SK-N-DZ (cell line): ENCODE data around the gene SERPINB5. TPM values are rescaled to one million over a fixed set of nuclear protein-coding genes. Genes with fewer than 3 reads are reported as not detected.
"Not testable (repeated sequence)": the region's sequence is repeated elsewhere in the genome, so short reads cannot be mapped to it uniquely, and the experiment has no call there.

Experiments used
- DNase-seq: peaks from one replicate; pipeline ENCODE4 v3.0.0-alpha.2; 2015; ENCODE audit warnings: low spot score
- polyA plus RNA-seq, 2 experiments: library from polyadenylated mRNA; depleted of rRNA; stranded (reverse); fragments of >200 nt; gene quantifications; 2 replicates each; pipeline ENCODE4 v1.2.3, GENCODE V29; 2014

Gene SERPINB5
- polyA plus RNA-seq (2014; cell fraction: cytosol; rRNA removed) = not detected in 2 replicates
- not detected in 2 replicates for polyA plus RNA-seq (2014; cell fraction: nucleus; rRNA removed)

DNA sequence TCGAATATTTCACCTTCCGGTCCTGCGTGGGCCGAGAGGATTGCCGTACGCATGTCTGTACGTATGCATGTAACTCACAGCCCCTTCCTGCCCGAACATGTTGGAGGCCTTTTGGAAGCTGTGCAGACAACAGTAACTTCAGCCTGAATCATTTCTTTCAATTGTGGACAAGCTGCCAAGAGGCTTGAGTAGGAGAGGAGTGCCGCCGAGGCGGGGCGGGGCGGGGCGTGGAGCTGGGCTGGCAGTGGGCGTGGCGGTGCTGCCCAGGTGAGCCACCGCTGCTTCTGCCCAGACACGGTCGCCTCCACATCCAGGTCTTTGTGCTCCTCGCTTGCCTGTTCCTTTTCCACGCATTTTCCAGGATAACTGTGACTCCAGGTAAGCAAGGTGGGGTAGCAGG, at the start of gene SERPINB5:
SERPINB5 (plus strand) TSS at position 291 of the 400 bp plus-strand sequence. CDS start 7,471 bp downstream, outside the sequence.
- DNase-seq = no peak

DNA sequence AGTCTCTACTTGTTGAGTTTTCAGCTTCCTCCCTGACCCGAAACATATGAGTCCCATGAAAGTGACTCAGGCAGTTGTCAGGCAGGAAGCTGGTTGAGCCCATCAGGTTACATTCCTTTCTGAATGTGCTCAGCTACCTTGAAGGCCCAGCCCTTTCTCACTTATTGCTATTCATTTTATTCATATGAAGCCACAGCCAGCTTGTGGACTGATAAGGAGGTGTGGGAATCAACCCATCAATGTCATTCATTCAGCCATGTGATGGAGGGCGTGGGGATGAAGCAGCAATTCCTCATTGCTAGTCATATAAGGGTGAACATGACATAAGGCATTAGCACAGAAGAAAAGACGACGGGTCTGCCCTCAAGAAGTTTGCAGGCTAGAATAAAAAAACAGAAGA, 49.2 kb upstream of the SERPINB5 start:
- DNase-seq = no peak

- no peak for DNase-seq
These were observed 46.2 kb upstream of the SERPINB5 start for GRCh38 chr18:63430526-63430925.

DNA sequence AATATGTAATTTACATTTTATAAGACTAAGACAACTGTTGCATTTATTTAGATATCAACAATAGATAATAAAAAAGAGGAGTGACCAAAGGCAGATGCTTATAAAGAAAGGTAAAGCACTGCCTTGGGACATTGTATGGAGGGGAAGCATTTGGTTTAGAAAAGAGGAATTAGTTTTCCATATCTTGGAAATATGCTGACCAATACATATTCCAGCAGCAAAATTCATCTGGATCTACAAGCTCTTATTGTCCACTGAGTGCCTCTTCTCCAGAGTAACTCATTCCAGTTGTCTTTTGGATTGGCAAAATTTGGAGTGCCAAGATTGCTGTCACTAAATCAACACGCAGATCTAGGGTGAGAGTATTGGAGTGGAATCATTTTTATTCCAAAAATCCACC, 45.6 kb upstream of the SERPINB5 start:
- DNase-seq = no peak

DNA sequence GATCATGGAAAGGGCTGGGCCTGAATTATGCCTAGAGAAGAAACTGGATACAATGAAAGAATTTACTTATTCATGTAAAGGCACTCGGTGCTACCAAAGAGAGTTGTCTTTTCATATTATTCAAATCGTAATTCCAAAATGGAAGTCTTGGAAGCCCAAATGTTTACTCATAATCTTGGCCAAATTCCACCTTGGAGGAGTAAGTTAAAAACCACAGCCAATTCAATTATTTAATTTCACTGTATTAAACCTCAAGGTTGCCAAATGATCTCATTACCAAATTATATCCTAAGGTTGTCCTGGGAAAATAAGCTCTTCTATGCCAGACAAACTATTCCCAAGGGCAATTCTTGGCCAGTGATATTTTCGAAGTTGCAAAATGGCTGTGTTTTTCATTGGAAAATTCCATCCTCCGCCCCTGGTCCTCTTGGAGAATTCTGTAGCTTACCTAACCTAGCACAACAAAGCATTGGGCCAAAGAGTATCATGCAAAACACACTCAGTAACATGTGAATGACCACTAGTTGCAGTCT, 43.4 kb upstream of the SERPINB5 start:
- no peak for DNase-seq

- no peak for DNase-seq
These were observed 38.6 kb upstream of the SERPINB5 start for GRCh38 chr18:63438181-63438580.

- DNase-seq = peak; percentile 59
These were observed 37.4 kb upstream of the SERPINB5 start for GRCh38 chr18:63439334-63439733.

- DNase-seq = no peak
These were observed 36.5 kb upstream of the SERPINB5 start for GRCh38 chr18:63440219-63440618.

DNA sequence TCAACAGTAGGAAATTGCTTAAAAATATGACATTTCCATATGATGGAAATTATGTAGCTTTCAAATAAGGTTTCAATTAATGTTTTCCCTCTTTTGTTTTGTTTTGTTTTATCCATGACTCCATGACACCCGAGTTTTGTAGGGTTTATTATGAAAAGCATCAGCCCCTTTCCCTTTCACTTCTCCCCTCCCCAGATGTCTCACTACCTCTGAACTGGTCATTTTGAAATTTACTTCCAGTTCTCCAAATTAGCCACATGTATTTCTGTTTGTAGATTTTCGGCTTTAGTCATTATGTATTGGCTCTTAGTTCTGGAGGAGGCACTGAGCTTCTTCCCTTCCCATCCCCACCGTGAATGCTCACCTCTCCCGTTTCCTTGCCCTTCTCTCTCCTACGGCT, 35.9 kb upstream of the SERPINB5 start:
- no peak for DNase-seq

GRCh38 chr18:63443829-63444228, 32.9 kb upstream of the SERPINB5 start:
- no peak for DNase-seq

DNA sequence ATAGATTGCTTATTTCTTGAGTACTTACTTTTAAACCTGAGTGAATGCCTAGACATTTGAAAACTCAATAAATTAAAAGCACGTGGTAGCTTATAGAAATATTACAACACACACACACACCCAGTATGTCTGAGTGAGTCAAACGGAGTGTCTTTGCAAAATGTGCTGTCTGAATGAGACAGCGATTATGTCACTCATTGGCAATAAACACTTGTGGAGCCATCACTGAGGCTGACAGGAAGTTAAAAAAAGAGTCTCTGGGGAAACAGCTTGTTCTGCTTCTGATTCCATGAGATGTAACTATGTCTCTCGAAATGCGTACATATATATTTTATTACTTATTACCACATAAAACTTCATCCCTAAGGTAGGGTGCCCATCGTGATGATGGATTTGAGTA, 32.2 kb upstream of the SERPINB5 start:
- no peak for DNase-seq

DNA sequence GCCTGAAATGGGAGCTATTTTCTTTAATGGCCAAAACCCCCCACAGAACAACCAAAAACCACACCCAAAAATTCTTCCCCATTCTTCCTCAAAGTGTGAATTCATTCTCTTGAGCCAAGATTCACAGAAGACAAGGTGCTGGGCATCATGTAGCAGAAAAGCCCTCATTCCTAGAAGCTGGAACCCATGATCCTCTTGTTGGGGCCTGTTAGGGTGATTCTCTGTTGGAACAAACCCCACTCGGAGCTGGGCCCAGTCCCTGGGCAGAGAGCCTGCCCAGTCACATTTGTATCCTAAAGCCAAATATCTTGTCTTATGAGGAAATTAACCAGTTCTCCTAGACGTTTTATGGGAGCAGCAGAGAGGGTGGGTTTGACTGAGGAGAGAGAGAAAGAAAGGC, 31.7 kb upstream of the SERPINB5 start:
- DNase-seq = no peak

DNA sequence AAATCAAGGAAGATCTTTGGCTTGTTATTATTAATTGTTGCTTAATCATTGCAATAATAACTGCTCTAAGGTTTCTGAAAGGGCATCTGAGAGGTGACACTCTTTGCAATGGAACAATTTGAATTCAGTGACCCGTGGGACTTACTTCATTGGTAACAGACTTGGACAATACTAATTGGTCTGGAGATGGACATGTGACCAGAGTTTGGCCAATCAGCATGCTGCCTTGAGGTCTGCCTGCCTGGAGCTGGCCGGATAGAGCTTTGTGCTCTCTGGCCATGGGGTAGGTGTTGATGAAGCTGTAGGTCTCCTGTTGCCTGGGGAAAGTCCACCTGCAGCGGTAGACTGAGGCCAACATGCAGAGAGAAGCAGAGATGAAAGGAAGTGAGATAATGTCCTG, 30.5 kb upstream of the SERPINB5 start:
- DNase-seq = no peak

DNA sequence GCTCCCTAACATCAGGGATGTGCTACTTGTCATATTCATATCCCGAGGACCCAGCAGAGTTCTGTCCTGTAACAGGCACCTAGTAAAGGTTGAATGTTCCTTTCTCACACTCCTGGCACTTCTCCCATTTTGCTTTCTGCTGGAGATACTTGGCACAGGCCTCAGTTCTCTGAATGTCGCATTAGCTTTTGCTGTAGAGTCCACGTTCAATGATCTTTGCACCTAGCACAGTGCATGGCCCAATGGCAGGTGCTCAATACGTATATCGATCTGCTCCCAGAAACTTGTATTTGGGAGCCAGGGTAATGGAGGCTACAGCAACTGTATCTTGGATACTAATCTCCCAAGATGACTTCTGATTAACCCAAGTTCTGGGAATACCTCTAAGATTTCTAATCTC, 29.7 kb upstream of the SERPINB5 start:
- DNase-seq = no peak

DNA sequence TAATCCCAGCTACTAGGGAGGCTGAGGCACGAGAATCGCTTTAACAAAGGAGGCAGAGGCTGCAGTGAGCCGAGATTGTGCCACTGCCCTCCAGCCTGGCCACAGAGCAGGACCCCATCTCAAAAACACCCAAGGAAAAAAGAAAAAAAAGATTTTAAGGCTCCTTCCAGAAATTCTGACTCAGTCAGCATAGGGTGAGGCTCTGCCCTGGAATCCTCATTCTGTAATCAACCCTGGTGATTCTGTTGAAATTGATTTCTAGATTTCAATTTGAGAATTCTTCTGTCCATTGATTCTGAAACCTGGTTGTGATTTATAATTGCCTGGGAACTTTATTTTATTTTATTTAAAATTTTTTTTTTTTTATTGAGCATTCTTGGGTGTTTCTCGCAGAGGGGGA, 27.3 kb upstream of the SERPINB5 start:
- no peak for DNase-seq

- DNase-seq = no peak
These were observed 24.7 kb upstream of the SERPINB5 start for GRCh38 chr18:63451799-63452660.

DNA sequence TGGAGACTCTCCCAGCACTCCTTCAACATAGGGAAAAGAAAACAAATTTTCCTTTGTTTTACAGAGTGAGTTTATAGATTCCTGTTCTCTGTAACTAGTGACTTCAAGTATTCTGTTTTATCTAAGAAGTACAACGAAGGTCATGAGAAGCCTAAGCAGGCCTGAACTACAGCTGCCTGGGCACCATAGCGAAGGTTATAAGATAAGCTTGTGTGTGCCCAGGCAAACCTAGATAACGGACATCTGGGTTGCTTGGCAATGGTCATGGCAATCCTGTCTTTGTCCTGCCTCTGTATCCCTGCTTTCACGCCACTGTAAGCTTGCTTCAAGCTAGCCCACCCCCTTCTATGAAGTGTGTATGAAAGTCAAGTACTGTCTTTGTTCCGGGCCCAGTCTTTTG, 24.0 kb upstream of the SERPINB5 start:
- not testable (repeated sequence) for DNase-seq

- no peak for DNase-seq
These were observed 22.3 kb upstream of the SERPINB5 start for GRCh38 chr18:63454497-63454896.

DNA sequence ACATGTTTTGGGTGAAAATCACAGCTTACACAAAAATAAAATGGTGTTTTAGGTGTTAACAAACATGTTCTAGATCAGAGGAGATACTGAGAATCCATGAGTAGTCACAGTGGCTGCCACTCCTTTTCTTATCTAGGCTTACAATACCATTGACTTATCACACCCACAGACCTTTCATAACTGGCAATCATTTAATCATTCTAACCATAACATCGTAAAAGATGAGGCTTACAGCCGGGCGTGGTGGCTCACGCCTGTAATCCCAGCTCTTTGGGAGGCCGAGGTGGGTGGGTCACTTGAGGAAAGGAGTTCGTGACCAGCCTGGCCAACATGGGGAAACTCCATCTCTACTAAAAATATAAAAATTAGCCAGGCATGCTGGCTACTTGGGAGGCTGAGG, 18.8 kb upstream of the SERPINB5 start:
- DNase-seq = no peak

GRCh38 chr18:63460414-63460813, 16.3 kb upstream of the SERPINB5 start:
- no peak for DNase-seq

- no peak for DNase-seq
These were observed 12.3 kb upstream of the SERPINB5 start for GRCh38 chr18:63464434-63464833.

- DNase-seq = no peak
These were observed 11.7 kb upstream of the SERPINB5 start for GRCh38 chr18:63465059-63465458.

DNA sequence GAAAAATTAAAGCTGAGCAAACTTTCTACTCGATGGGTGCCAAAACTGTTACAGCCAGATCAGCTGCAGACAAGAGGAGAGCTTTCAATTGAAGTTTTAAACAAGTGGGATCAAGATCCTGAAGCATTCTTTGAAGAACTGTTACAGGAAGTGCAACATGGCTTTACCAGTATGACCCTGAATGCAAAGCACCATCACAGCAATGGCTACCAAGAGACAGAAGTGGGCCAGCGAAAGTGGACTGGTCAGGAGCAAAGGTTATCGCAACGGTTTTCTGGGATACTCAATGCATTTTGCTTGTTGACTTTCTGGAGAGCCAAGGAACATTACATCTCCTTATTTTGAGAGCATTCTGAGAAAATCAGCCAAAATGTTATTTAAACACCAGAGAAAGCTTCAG, 9.1 kb upstream of the SERPINB5 start:
- no peak for DNase-seq
